Caco-2 (cell line): ENCODE data around the gene HEPHL1. TPM values are rescaled to one million over a fixed set of nuclear protein-coding genes. Genes with fewer than 3 reads are reported as not detected.
A peak's percentile ranks its signal among the peaks of the same experiment; 100 is the strongest.
"Not testable (repeated sequence)": the region's sequence is repeated elsewhere in the genome, so short reads cannot be mapped to it uniquely, and the experiment has no call there.

ENCODE experiments used
- BruUV-seq: library from RNA; stranded (reverse); fragments of 400-500 nt; replicated peaks from 2 replicates; lab custom pipeline; 2021; lab: Mats Ljungman, UMichigan
- CTCF ChIA-PET: fragments of 300-600 bp; sonication (Branson Sonifier 250); formaldehyde crosslinking; loops from one replicate; lab custom pipeline; 2022; ENCODE audit warnings: antibody characterized with exemption; lab: Charles Lee
- POLR2A ChIA-PET: fragments of 300-600 bp; sonication (Branson Sonifier 250); formaldehyde crosslinking; loops from one replicate; lab custom pipeline; 2022; ENCODE audit warnings: antibody characterized with exemption; lab: Charles Lee
- DNase-seq, 2 experiments: peaks; one replicate each; pipeline versions ENCODE4 v3.0.0 to v3.0.0-alpha.2; 2020 to 2022
- H3K27me3 ChIP-seq: replicated peaks from 2 replicates; pipeline ENCODE4 v1.6.0; 2011; ENCODE audit warnings: low read length; ENCODE audit not compliant: control insufficient read depth, insufficient read depth
- H3K36me3 ChIP-seq: 2 replicates; pipeline ENCODE4 v1.5.1; 2011; ENCODE audit warnings: low read length; ENCODE audit not compliant: control insufficient read depth, insufficient read depth
- H3K4me1 ChIP-seq: fragments of 250-450 bp; sonication (Bioruptor Pico); 2 replicates; pipeline ENCODE4 v1.5.1; 2020; ENCODE audit warnings: mild to moderate bottlenecking
- H3K4me3 ChIP-seq: 2 replicates; pipeline ENCODE4 v1.5.1; 2011; ENCODE audit warnings: low read depth, mild to moderate bottlenecking, control low read depth, low read length
- H3K9me3 ChIP-seq: fragments of 250-450 bp; sonication (Bioruptor Pico); 2 replicates; pipeline ENCODE4 v1.5.1; 2020; ENCODE audit warnings: mild to moderate bottlenecking, moderate library complexity
- H3K27ac Mint-ChIP-seq: one replicate; pipeline ENCODE4 v1.8.0; 2022; ENCODE audit warnings: mixed read lengths; ENCODE audit not compliant: unreplicated experiment
- H3K27me3 Mint-ChIP-seq: one replicate; pipeline ENCODE4 v1.8.0; 2022; ENCODE audit warnings: mixed read lengths; ENCODE audit not compliant: insufficient read depth, unreplicated experiment
- H3K36me3 Mint-ChIP-seq: one replicate; pipeline ENCODE4 v1.8.0; 2022; ENCODE audit warnings: mild to moderate bottlenecking, mixed read lengths; ENCODE audit not compliant: insufficient read depth, unreplicated experiment
- H3K4me1 Mint-ChIP-seq: one replicate; pipeline ENCODE4 v1.8.0; 2022; ENCODE audit warnings: low read depth, mixed read lengths; ENCODE audit not compliant: unreplicated experiment
- H3K4me3 Mint-ChIP-seq: one replicate; pipeline ENCODE4 v1.8.0; 2022; ENCODE audit warnings: mild to moderate bottlenecking, moderate library complexity, mixed read lengths; ENCODE audit not compliant: unreplicated experiment
- H3K9me3 Mint-ChIP-seq: one replicate; pipeline ENCODE4 v1.8.0; 2022; ENCODE audit warnings: mixed read lengths; ENCODE audit not compliant: unreplicated experiment
- CTCF ChIP-seq, 2 experiments: fragments of 200-600 bp in 1 of 2; IDR thresholded peaks; 1 replicate in 1 of 2; 2 replicates in 1 of 2; pipeline versions ENCODE4 v1.5.1 to v1.8.0; 2011 to 2022; ENCODE audit warnings: antibody characterized with exemption in 1 of 2, control low read depth in 1 of 2, inconsistent platforms in 1 of 2, low read depth in 1 of 2, low read length in 1 of 2, mild to moderate bottlenecking in 1 of 2, moderate library complexity in 1 of 2; ENCODE audit not compliant: insufficient read depth in 1 of 2, severe bottlenecking in 1 of 2, unreplicated experiment in 1 of 2
- intact Hi-C: fragments of 100-400 bp; cut with micrococcal nuclease; formaldehyde crosslinking; loops from one replicate; pipeline ENCODE4 v1.10.0; 2022; ENCODE audit not compliant: unreplicated experiment
- total RNA-seq: library from RNA; stranded (reverse); gene quantifications from 2 replicates; pipeline ENCODE4 v1.2.3, GENCODE V29; 2022

The HEPHL1 gene
- total RNA-seq, 1 experiment from 2014 or later = not detected

GRCh38 chr11:94152678-94153065 is 131.5 kb downstream of the HEPHL1 start:
- Histone ChIP-seq H3K9me3 (no peaks in the 10 kb centered on the region), H3K36me3 (peaks cover 2% of the 10 kb centered on the region; the same call in 1 of the 2 replicates), H3K4me3 (no peak overlapping the region), H3K27me3 (no peaks in the 10 kb centered on the region), H3K4me1 (peaks cover 46% of the 10 kb centered on the region)
- BruUV-seq = no TSS peak
- H3K36me3 Mint-ChIP-seq = no peaks in the 10 kb centered on the region
- peak overlapping the region; percentile 77 for H3K27ac Mint-ChIP-seq
- CTCF ChIA-PET = interaction anchor here (1.1 to 2.6 kb wide), 3 partner anchors 23 to 257 kb away, joined by 4 to 12 read pairs (median 5); partner anchors contain the start of gene PANX1
- H3K4me3 Mint-ChIP-seq = peak overlapping the region; percentile 15
- H3K9me3 Mint-ChIP-seq = no peaks in the 10 kb centered on the region
- intact Hi-C loops = loop anchor here (1.0 kb wide), 1 partner anchor 23 kb away; no protein-coding TSS in a partner anchor
- POLR2A ChIA-PET = interaction anchor here (2.1 kb wide), 1 partner anchor 24 kb away, joined by 21 read pairs; the partner anchor contains the start of gene PANX1
- H3K4me1 Mint-ChIP-seq = peaks cover 42% of the 10 kb centered on the region
- H3K27me3 Mint-ChIP-seq = no peaks in the 10 kb centered on the region
- no peak for DNase-seq
- TF ChIP-seq CTCF (IDR thresholded peaks at IDR 0.05; ENCODE audit: insufficient read depth in 1 of 2, low read depth in 1 of 2, low read length in 1 of 2, severe bottlenecking in 1 of 2, unreplicated experiment in 1 of 2) = no peak

GRCh38 chr11:94153320-94153719 is 132.2 kb downstream of the HEPHL1 start:
- ChIA-PET CTCF (interaction anchor here (1.1 to 2.6 kb wide), 3 partner anchors 24 to 258 kb away, joined by 4 to 12 read pairs (median 5); partner anchors contain the start of gene PANX1), POLR2A (interaction anchor here (2.1 kb wide), 1 partner anchor 24 kb away, joined by 21 read pairs; the partner anchor contains the start of gene PANX1)
- Mint-ChIP-seq H3K4me3 (peak overlapping the region; percentile 15), H3K36me3 (no peaks in the 10 kb centered on the region), H3K27ac (peak overlapping the region; percentile 77), H3K27me3 (no peaks in the 10 kb centered on the region), H3K4me1 (peaks cover 38% of the 10 kb centered on the region), H3K9me3 (no peaks in the 10 kb centered on the region)
- Histone ChIP-seq H3K4me1 (peaks cover 46% of the 10 kb centered on the region), H3K27me3 (no peaks in the 10 kb centered on the region), H3K4me3 (no peak overlapping the region), H3K36me3 (peaks cover 2% of the 10 kb centered on the region; the same call in 1 of the 2 replicates), H3K9me3 (no peaks in the 10 kb centered on the region)
- TF ChIP-seq CTCF (IDR thresholded peaks at IDR 0.05; ENCODE audit: insufficient read depth in 1 of 2, low read depth in 1 of 2, low read length in 1 of 2, severe bottlenecking in 1 of 2, unreplicated experiment in 1 of 2) = no peak
- DNase-seq = peak; percentile 78 to 83
- intact Hi-C loops = loop anchor here (1.0 kb wide), 1 partner anchor 24 kb away; no protein-coding TSS in a partner anchor
- no TSS peak for BruUV-seq

GRCh38 chr11:94154095-94154856 is 133.1 kb downstream of the HEPHL1 start:
- Mint-ChIP-seq H3K4me1 (peaks cover 38% of the 10 kb centered on the region), H3K27me3 (no peaks in the 10 kb centered on the region), H3K9me3 (no peaks in the 10 kb centered on the region), H3K36me3 (no peaks in the 10 kb centered on the region), H3K4me3 (peak overlapping the region; percentile 12), H3K27ac (peak overlapping the region; percentile 34)
- H3K36me3 ChIP-seq = peaks cover 2% of the 10 kb centered on the region; the same call in 1 of the 2 replicates
- ChIA-PET CTCF (interaction anchor here (1.6 to 2.6 kb wide), 2 partner anchors 25 to 259 kb away, joined by 4 to 12 read pairs; no protein-coding TSS in a partner anchor), POLR2A (interaction anchor here (2.1 kb wide), 1 partner anchor 25 kb away, joined by 21 read pairs; the partner anchor contains the start of gene PANX1)
- DNase-seq = no peak
- intact Hi-C loops = no loop called here
- no peak overlapping the region for H3K4me3 ChIP-seq
- no peak for TF ChIP-seq CTCF (IDR thresholded peaks at IDR 0.05; ENCODE audit: insufficient read depth in 1 of 2, low read depth in 1 of 2, low read length in 1 of 2, severe bottlenecking in 1 of 2, unreplicated experiment in 1 of 2)
- no peaks in the 10 kb centered on the region for H3K27me3 ChIP-seq
- no TSS peak for BruUV-seq
- peaks cover 46% of the 10 kb centered on the region for H3K4me1 ChIP-seq
- no peaks in the 10 kb centered on the region for H3K9me3 ChIP-seq

- H3K27ac Mint-ChIP-seq, H3K36me3 Mint-ChIP-seq, POLR2A ChIA-PET, H3K9me3 ChIP-seq, CTCF ChIA-PET, H3K27me3 ChIP-seq, H3K9me3 Mint-ChIP-seq, H3K4me3 ChIP-seq, H3K4me3 Mint-ChIP-seq, intact Hi-C loops, DNase-seq, BruUV-seq, H3K36me3 ChIP-seq, H3K27me3 Mint-ChIP-seq: not testable (repeated sequence)
- H3K4me1 ChIP-seq = peaks cover 26% of the 10 kb centered on the region
- peaks cover 26% of the 10 kb centered on the region for H3K4me1 Mint-ChIP-seq
Measured at GRCh38 chr11:94157339-94157738, 136.2 kb downstream of the HEPHL1 start.
